Right lobe of liver (tissue), 4 donors: ENCODE data around the gene EHD2.

ENCODE experiments used
- POLR2A ChIP-seq: fragments of 450-650 bp; IDR thresholded peaks from one replicate; pipeline ENCODE4 v1.6.1; 2017; ENCODE audit warnings: antibody characterized with exemption, mild to moderate bottlenecking
- TF ChIP-seq, protein P1 (sequence below), 4 donors: fragments of 200-600 bp in 3 of 4; fragments of 450-650 bp in 1 of 4; IDR thresholded peaks; one replicate each; pipeline versions ENCODE4 v1.5.1 to v1.8.0; 2016 to 2022; ENCODE audit warnings: antibody characterized with exemption in 4 of 4, mild to moderate bottlenecking in 2 of 4
- donor health status: DM: no; HTN: no; CAD: no.
- donor health status: DM: no; HTN: no; CAD: no.
- donor health status: DM: no; HTN: yes; CAD: no.

DNA sequence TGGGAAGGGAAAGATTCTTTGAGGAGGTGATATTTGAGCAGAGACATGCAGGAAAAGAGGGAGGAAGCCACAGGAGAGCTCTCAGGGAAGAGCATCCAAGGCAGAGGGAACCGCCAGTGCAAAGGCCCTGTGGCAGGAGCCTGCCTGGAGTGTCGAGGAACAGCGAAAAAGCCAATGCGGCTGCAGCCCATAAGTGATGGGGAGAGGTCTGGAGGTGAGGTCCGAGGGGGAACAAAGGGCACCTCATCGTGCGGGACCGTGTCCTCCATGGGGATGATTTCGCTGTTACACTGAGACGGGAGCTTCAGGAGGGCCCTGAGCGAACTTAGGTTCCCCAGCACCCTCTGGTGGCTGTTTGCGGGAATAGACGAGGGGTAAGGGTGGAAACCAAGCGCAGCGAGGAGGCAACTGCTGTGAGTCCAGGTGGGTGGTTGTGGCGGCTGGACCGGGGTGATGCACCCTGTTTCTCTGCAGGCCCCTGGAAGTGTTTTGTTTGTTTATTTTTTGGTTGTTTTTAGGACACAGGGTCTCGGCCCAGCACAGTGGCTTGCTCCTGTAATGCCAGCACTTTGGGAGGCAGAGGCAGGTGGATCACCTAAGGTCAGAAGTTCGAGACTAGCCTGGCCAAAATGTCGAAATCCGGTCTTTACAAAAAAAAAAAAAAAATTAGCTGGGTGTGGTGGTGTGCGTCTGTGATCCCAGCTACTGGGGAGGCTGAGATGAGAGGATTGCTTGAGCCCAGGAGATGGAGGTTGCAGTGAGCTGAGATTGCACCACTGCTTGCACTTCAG, 5.9 kb upstream of the EHD2 start:
- TF ChIP-seq, protein P1, sequence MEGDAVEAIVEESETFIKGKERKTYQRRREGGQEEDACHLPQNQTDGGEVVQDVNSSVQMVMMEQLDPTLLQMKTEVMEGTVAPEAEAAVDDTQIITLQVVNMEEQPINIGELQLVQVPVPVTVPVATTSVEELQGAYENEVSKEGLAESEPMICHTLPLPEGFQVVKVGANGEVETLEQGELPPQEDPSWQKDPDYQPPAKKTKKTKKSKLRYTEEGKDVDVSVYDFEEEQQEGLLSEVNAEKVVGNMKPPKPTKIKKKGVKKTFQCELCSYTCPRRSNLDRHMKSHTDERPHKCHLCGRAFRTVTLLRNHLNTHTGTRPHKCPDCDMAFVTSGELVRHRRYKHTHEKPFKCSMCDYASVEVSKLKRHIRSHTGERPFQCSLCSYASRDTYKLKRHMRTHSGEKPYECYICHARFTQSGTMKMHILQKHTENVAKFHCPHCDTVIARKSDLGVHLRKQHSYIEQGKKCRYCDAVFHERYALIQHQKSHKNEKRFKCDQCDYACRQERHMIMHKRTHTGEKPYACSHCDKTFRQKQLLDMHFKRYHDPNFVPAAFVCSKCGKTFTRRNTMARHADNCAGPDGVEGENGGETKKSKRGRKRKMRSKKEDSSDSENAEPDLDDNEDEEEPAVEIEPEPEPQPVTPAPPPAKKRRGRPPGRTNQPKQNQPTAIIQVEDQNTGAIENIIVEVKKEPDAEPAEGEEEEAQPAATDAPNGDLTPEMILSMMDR (IDR thresholded peaks at IDR 0.05) = peak; percentile 71 to 79 (median 76)
- TF ChIP-seq POLR2A = no peak
